ENCODE data around the gene OR52B6.
"Not testable (repeated sequence)": the region's sequence is repeated elsewhere in the genome, so short reads cannot be mapped to it uniquely, and the experiment has no call there.

Gene OR52B6

GRCh38 chr11:5597953-5598352 is 17.3 kb downstream of the OR52B6 start (continued):
- TF ChIP-seq ZFP69B (tag by site-specific recombination; IDR thresholded peaks at IDR 0.05): no peak

GRCh38 chr11:5600374-5600851 is 19.7 kb downstream of the OR52B6 start:
- Histone ChIP-seq H3K4me3 (ENCODE audit: low read depth, low read length) (no peak overlapping the region), H3K27ac (ENCODE audit: extremely low read depth, low read depth, low read length) (no peak overlapping the region), H3K9me3 (ENCODE audit: control insufficient read depth, insufficient read depth, low read depth, low read length) (no peaks in the 10 kb centered on the region), H3K36me3 (ENCODE audit: control insufficient read depth in 2 of 2, insufficient read depth in 1 of 2, low read length in 2 of 2) (peaks cover 0 to 12% of the 10 kb centered on the region in 2 experiments; a peak in 1 of 3 replicates), H3K4me1 (ENCODE audit: control insufficient read depth, insufficient read depth, low read length) (no peaks in the 10 kb centered on the region)
- POLR2A ChIA-PET: interaction anchor here (0.5 kb wide), 1 partner anchor 22 kb away, joined by 4 read pairs; no protein-coding TSS in a partner anchor
- CTCF ChIA-PET: interaction anchor here (0.5 to 1.4 kb wide), 5 partner anchors 11 to 113 kb away, joined by 3 to 11 read pairs (median 3); no protein-coding TSS in a partner anchor
- TF ChIP-seq AEBP2 (tag by site-specific recombination; IDR thresholded peaks at IDR 0.05; ENCODE audit: borderline replicate concordance) (no peak), ZNF654 (tag by site-specific recombination; IDR thresholded peaks at IDR 0.05; ENCODE audit: low read depth) (peak; percentile 28), PRDM10 (tag by site-specific recombination; IDR thresholded peaks at IDR 0.05) (peak; percentile 36; the same call in 1 of the 2 replicates), CTCF (tag by site-specific recombination; IDR thresholded peaks at IDR 0.05) (peak; percentile 66)

GRCh38 chr11:5602791-5603190 is 22.1 kb downstream of the OR52B6 start:
- H3K9me3 ChIP-seq (ENCODE audit: control insufficient read depth, insufficient read depth, low read depth, low read length); POLR2A ChIA-PET; H3K4me1 ChIP-seq (ENCODE audit: control insufficient read depth, insufficient read depth, low read length); H3K27ac ChIP-seq (ENCODE audit: extremely low read depth, low read depth, low read length); H3K4me3 ChIP-seq (ENCODE audit: low read depth, low read length): not testable (repeated sequence)
- peaks cover 0 to 27% of the 10 kb centered on the region in 2 experiments; a peak in 1 of 3 replicates for H3K36me3 ChIP-seq (ENCODE audit: control insufficient read depth in 2 of 2, insufficient read depth in 1 of 2, low read length in 2 of 2)
- CTCF ChIA-PET: interaction anchor here (0.5 kb wide), 1 partner anchor 627 kb away, joined by 3 read pairs; no protein-coding TSS in a partner anchor

- Histone ChIP-seq H3K9me3 (ENCODE audit: control insufficient read depth, insufficient read depth, low read depth, low read length) (no peaks in the 10 kb centered on the region), H3K27ac (ENCODE audit: extremely low read depth, low read depth, low read length) (no peak overlapping the region), H3K4me3 (ENCODE audit: low read depth, low read length) (no peak overlapping the region), H3K36me3 (ENCODE audit: control insufficient read depth in 2 of 2, insufficient read depth in 1 of 2, low read length in 2 of 2) (peaks cover 0 to 33% of the 10 kb centered on the region in 2 experiments; a peak in 1 of 3 replicates), H3K4me1 (ENCODE audit: control insufficient read depth, insufficient read depth, low read length) (no peaks in the 10 kb centered on the region)
- CTCF ChIA-PET: interaction anchor here (0.5 kb wide), 1 partner anchor 627 kb away, joined by 3 read pairs; no protein-coding TSS in a partner anchor
- TF ChIP-seq ZNF423 (tag by site-specific recombination; IDR thresholded peaks at IDR 0.05) (no peak), ZNF514 (tag by site-specific recombination; IDR thresholded peaks at IDR 0.05) (no peak), KLF7 (tag by site-specific recombination; IDR thresholded peaks at IDR 0.05; ENCODE audit: borderline replicate concordance) (no peak), YY2 (tag by site-specific recombination; IDR thresholded peaks at IDR 0.05) (no peak), ZNF248 (tag by site-specific recombination; IDR thresholded peaks at IDR 0.05) (no peak), ZNF660 (tag by site-specific recombination; IDR thresholded peaks at IDR 0.05) (no peak), ZNF24 (tag by site-specific recombination; IDR thresholded peaks at IDR 0.05) (no peak), ZNF221 (tag by site-specific recombination; IDR thresholded peaks at IDR 0.05; ENCODE audit: borderline replicate concordance) (no peak), ZNF544 (tag by site-specific recombination; IDR thresholded peaks at IDR 0.05) (no peak), PATZ1 (tag by site-specific recombination; IDR thresholded peaks at IDR 0.05) (no peak)
- POLR2A ChIA-PET: no interaction called here
Observed at GRCh38 chr11:5603326-5603725, 22.6 kb downstream of the OR52B6 start.
